ENCODE results near the gene LPIN1. TPM values are rescaled to one million over a fixed set of nuclear protein-coding genes. Genes with fewer than 3 reads are reported as not detected.
A peak's percentile ranks its signal among the peaks of the same experiment; 100 is the strongest.
"Not testable (repeated sequence)": the region's sequence is repeated elsewhere in the genome, so short reads cannot be mapped to it uniquely, and the experiment has no call there.

Gene LPIN1
- total RNA-seq, 1 donor from 2014 or later: 23.4 TPM

DNA sequence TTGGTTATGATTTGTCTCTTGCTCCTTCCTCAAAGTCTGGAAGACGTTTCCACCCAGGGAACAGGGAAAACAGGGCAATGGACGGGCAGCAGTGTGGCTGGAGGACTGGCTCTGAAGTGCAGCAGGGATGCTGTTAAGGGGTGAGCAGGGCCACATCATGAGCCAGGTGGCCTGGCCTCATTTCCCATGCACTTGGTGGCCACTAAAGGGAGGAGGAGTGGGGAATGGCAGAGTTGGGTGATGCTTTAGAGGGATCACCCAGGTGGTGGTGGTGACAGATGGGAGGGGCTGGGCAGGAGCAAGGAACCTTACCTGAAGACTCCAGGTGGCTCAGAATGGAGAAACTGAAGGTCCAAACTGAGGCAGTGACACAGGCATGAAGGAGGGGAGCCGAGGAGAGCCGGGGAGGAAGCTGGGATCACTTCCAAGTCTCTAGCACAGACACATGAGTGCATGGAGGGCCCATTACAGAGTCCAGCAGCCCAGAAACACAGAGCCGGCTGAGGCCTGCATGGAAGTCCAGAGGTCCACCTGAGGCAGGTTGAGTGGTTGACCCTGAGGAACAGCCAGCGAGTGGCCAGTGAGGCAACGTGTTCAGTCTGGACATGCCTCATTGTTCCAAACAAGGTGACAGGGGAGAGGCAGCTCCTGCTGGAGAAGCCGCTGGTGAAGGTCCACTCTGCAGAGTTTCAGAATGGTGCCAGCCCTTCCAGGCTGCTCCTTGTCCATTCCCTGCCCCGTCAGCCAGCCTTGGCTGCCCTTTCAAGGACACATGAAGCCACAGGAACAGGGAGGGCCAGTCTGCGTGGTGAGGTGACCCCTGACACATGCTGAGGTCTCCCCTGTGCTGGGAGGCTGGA, 91.7 kb downstream of the LPIN1 start:
- FAIRE-seq (no peak), DNase-seq (ENCODE audit: low read depth) (no peak)
- Histone ChIP-seq H3K27ac (ENCODE audit: low read depth, low read length) (no peak overlapping the region), H3K27me3 (ENCODE audit: insufficient read depth, low read length) (no peaks in the 10 kb centered on the region), H3K4me3 (ENCODE audit: insufficient read depth, low read depth, low read length) (no peak overlapping the region), H3K9ac (ENCODE audit: low read length) (no peak overlapping the region), H2AFZ (ENCODE audit: low read depth, low read length) (no peak overlapping the region), H3K79me2 (ENCODE audit: insufficient read depth, low read length) (no peaks in the 10 kb centered on the region), H3K36me3 (ENCODE audit: insufficient read depth, low read length) (no peaks in the 10 kb centered on the region), H3K4me1 (ENCODE audit: insufficient read depth, low read length) (peaks cover 11% of the 10 kb centered on the region), H3K9me3 (ENCODE audit: insufficient read depth, low read depth, low read length) (no peaks in the 10 kb centered on the region), H3K4me2 (ENCODE audit: low read length) (no peak overlapping the region), H4K20me1 (ENCODE audit: insufficient read depth, low read length) (no peaks in the 10 kb centered on the region)
- Mint-ChIP-seq H3K27me3 (ENCODE audit: low read depth, unreplicated experiment) (peaks cover 17% of the 10 kb centered on the region), H3K4me1 (ENCODE audit: low read depth, unreplicated experiment) (peaks cover 21% of the 10 kb centered on the region), H3K27ac (ENCODE audit: unreplicated experiment) (no peak overlapping the region), H3K9me3 (ENCODE audit: unreplicated experiment) (peaks cover 9% of the 10 kb centered on the region), H3K4me3 (ENCODE audit: unreplicated experiment) (no peak overlapping the region), H3K36me3 (ENCODE audit: low read depth, unreplicated experiment) (no peaks in the 10 kb centered on the region)
- no peak for TF ChIP-seq EZH2 (IDR thresholded peaks at IDR 0.05; ENCODE audit: insufficient read depth, low read length)
- TF ChIP-seq, protein P1, sequence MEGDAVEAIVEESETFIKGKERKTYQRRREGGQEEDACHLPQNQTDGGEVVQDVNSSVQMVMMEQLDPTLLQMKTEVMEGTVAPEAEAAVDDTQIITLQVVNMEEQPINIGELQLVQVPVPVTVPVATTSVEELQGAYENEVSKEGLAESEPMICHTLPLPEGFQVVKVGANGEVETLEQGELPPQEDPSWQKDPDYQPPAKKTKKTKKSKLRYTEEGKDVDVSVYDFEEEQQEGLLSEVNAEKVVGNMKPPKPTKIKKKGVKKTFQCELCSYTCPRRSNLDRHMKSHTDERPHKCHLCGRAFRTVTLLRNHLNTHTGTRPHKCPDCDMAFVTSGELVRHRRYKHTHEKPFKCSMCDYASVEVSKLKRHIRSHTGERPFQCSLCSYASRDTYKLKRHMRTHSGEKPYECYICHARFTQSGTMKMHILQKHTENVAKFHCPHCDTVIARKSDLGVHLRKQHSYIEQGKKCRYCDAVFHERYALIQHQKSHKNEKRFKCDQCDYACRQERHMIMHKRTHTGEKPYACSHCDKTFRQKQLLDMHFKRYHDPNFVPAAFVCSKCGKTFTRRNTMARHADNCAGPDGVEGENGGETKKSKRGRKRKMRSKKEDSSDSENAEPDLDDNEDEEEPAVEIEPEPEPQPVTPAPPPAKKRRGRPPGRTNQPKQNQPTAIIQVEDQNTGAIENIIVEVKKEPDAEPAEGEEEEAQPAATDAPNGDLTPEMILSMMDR (IDR thresholded peaks at IDR 0.05; ENCODE audit: insufficient read depth, low read depth, low read length): no peak

DNA sequence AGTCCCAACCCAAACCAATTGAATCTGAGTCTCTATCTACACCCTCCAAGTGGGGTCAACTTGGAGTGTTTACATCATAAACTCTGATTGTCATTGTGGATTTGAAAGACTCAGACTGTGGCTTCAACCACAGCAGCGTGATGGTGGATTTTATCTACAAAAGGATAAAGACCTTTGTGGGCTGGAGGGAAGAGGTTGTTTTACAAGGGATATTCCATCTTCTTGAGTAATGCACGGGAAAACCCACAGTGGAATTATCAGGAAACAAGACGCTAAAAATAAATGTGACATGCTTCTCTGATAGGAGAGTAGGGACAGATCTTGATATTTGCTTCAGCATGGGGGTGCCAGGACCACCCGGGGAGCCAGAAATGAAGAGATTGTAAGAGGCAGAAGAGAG, 93.5 kb downstream of the LPIN1 start:
- TF ChIP-seq EZH2 (IDR thresholded peaks at IDR 0.05; ENCODE audit: insufficient read depth, low read length): no peak
- TF ChIP-seq, protein P1 (IDR thresholded peaks at IDR 0.05; ENCODE audit: insufficient read depth, low read depth, low read length): no peak
- no peaks in the 10 kb centered on the region for H3K79me2 ChIP-seq (ENCODE audit: insufficient read depth, low read length)
- peaks cover 11% of the 10 kb centered on the region for H3K4me1 Mint-ChIP-seq (ENCODE audit: low read depth, unreplicated experiment)
- H3K27me3 Mint-ChIP-seq (ENCODE audit: low read depth, unreplicated experiment): peaks cover 17% of the 10 kb centered on the region
- H3K4me3 ChIP-seq (ENCODE audit: insufficient read depth, low read depth, low read length): no peak overlapping the region
- no peaks in the 10 kb centered on the region for H4K20me1 ChIP-seq (ENCODE audit: insufficient read depth, low read length)
- H3K9me3 ChIP-seq (ENCODE audit: insufficient read depth, low read depth, low read length): no peaks in the 10 kb centered on the region
- DNase-seq (ENCODE audit: low read depth) (peak; percentile 87), FAIRE-seq (no peak)
- no peaks in the 10 kb centered on the region for H3K4me1 ChIP-seq (ENCODE audit: insufficient read depth, low read length)
- H3K4me2 ChIP-seq (ENCODE audit: low read length): peak overlapping the region; percentile 17
- H3K27me3 ChIP-seq (ENCODE audit: insufficient read depth, low read length): no peaks in the 10 kb centered on the region
- no peaks in the 10 kb centered on the region for H3K9me3 Mint-ChIP-seq (ENCODE audit: unreplicated experiment)
- H2AFZ ChIP-seq (ENCODE audit: low read depth, low read length): no peak overlapping the region
- H3K4me3 Mint-ChIP-seq (ENCODE audit: unreplicated experiment): no peak overlapping the region
- H3K9ac ChIP-seq (ENCODE audit: low read length): no peak overlapping the region
- H3K27ac Mint-ChIP-seq (ENCODE audit: unreplicated experiment): no peak overlapping the region
- no peak overlapping the region for H3K27ac ChIP-seq (ENCODE audit: low read depth, low read length)
- no peaks in the 10 kb centered on the region for H3K36me3 Mint-ChIP-seq (ENCODE audit: low read depth, unreplicated experiment)
- no peaks in the 10 kb centered on the region for H3K36me3 ChIP-seq (ENCODE audit: insufficient read depth, low read length)

DNA sequence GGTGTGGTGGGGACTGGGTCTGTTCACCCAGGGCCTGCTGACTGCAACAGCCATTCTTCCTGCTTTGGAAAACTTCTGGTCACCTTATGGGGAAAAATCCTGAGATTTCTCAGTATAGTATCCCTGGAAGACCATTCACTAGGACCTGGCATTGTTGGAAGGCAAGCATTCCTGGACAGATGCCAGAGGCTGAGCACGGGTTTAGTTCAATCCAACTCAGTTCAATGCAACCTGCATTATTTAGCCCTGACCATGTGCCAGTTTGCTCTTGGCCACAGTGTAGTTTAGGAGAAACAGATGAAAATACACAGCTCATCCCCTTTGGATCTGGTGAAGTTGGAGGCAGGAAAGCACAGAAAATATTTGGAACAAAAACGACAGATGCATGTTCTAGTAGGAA, 95.9 kb downstream of the LPIN1 start:
- Histone ChIP-seq H3K9ac (ENCODE audit: low read length) (no peak overlapping the region), H3K4me3 (ENCODE audit: insufficient read depth, low read depth, low read length) (no peak overlapping the region), H3K4me2 (ENCODE audit: low read length) (no peak overlapping the region), H2AFZ (ENCODE audit: low read depth, low read length) (no peak overlapping the region), H3K27ac (ENCODE audit: low read depth, low read length) (no peak overlapping the region), H3K36me3 (ENCODE audit: insufficient read depth, low read length) (no peaks in the 10 kb centered on the region), H3K79me2 (ENCODE audit: insufficient read depth, low read length) (no peaks in the 10 kb centered on the region), H4K20me1 (ENCODE audit: insufficient read depth, low read length) (no peaks in the 10 kb centered on the region), H3K9me3 (ENCODE audit: insufficient read depth, low read depth, low read length) (peaks cover 2% of the 10 kb centered on the region), H3K4me1 (ENCODE audit: insufficient read depth, low read length) (no peaks in the 10 kb centered on the region), H3K27me3 (ENCODE audit: insufficient read depth, low read length) (no peaks in the 10 kb centered on the region)
- H3K27ac Mint-ChIP-seq (ENCODE audit: unreplicated experiment): no peak overlapping the region
- TF ChIP-seq EZH2 (IDR thresholded peaks at IDR 0.05; ENCODE audit: insufficient read depth, low read length): no peak
- TF ChIP-seq, protein P1 (IDR thresholded peaks at IDR 0.05; ENCODE audit: insufficient read depth, low read depth, low read length): no peak
- DNase-seq (ENCODE audit: low read depth) (no peak), FAIRE-seq (no peak)
- H3K36me3 Mint-ChIP-seq (ENCODE audit: low read depth, unreplicated experiment): peaks cover 2% of the 10 kb centered on the region
- peaks cover 3% of the 10 kb centered on the region for H3K9me3 Mint-ChIP-seq (ENCODE audit: unreplicated experiment)
- peaks cover 14% of the 10 kb centered on the region for H3K27me3 Mint-ChIP-seq (ENCODE audit: low read depth, unreplicated experiment)
- peaks cover 11% of the 10 kb centered on the region for H3K4me1 Mint-ChIP-seq (ENCODE audit: low read depth, unreplicated experiment)
- H3K4me3 Mint-ChIP-seq (ENCODE audit: unreplicated experiment): no peak overlapping the region

- H3K9ac ChIP-seq (ENCODE audit: low read length); H4K20me1 ChIP-seq (ENCODE audit: insufficient read depth, low read length); FAIRE-seq; H3K4me1 Mint-ChIP-seq (ENCODE audit: low read depth, unreplicated experiment); DNase-seq (ENCODE audit: low read depth); H3K27ac ChIP-seq (ENCODE audit: low read depth, low read length); H3K27me3 ChIP-seq (ENCODE audit: insufficient read depth, low read length); H3K9me3 ChIP-seq (ENCODE audit: insufficient read depth, low read depth, low read length); H2AFZ ChIP-seq (ENCODE audit: low read depth, low read length); H3K4me3 ChIP-seq (ENCODE audit: insufficient read depth, low read depth, low read length); H3K4me3 Mint-ChIP-seq (ENCODE audit: unreplicated experiment); H3K4me2 ChIP-seq (ENCODE audit: low read length); H3K79me2 ChIP-seq (ENCODE audit: insufficient read depth, low read length); H3K4me1 ChIP-seq (ENCODE audit: insufficient read depth, low read length); H3K27ac Mint-ChIP-seq (ENCODE audit: unreplicated experiment); H3K36me3 Mint-ChIP-seq (ENCODE audit: low read depth, unreplicated experiment); H3K36me3 ChIP-seq (ENCODE audit: insufficient read depth, low read length): not testable (repeated sequence)
- peaks cover 20% of the 10 kb centered on the region for H3K9me3 Mint-ChIP-seq (ENCODE audit: unreplicated experiment)
- peaks cover 13% of the 10 kb centered on the region for H3K27me3 Mint-ChIP-seq (ENCODE audit: low read depth, unreplicated experiment)
These were observed 98.4 kb downstream of the LPIN1 start for GRCh38 chr2:11844798-11845197.
